Hematopoietic multipotent progenitor cell treated with erythropoietin and hydrocortisone succinate and interleukin-3 and kit ligand, for 6 days (in vitro differentiated cells): ENCODE results near the gene IQCK.
A peak's percentile ranks its signal among the peaks of the same experiment; 100 is the strongest.

Experiments
- DNase-seq: peaks from one replicate; pipeline ENCODE4 v3.0.0-alpha.2; 2015

The IQCK gene

DNA sequence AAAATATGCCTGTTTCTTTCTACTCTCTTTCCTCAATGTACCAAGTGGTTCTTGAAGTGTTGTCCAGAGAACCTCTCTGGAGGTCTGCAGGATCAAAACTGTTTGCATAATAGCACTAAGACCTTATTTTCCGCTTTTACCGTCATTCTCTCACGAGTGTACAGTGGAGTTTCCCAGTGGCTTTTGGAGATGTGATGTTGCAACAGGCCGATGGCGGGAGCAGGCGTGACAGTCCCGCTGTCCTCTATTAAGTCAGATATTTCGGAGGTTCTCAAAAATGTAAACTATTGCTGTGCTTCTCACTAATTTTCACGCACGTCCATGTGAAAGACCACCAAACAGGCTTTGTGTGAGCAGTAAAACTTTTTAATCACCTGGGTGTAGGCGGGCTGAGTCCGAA, 174.8 kb downstream of the IQCK start:
- no peak for DNase-seq

GRCh38 chr16:19894586-19894985, 176.5 kb downstream of the IQCK start:
- no peak for DNase-seq

DNA sequence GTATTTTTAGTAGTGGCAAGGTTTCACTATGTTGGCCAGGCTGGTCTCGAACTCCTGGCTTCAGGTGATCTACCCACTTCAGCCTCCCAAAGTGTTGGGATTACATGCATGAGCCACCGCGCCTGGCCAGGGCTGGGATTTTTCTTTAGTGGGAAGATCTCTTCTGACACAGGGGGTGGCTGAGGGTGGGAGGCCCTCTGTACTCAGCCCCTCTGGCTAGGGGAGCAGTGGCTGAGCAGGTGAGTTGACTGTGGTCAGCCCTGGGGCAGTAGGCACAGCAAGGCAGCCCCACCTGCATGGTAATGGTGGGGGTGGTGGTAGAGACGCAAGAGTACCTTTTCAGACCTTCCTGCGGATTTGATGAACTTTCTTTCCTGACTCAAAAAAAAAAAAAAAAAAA, 178.9 kb downstream of the IQCK start:
- DNase-seq, result no peak

DNA sequence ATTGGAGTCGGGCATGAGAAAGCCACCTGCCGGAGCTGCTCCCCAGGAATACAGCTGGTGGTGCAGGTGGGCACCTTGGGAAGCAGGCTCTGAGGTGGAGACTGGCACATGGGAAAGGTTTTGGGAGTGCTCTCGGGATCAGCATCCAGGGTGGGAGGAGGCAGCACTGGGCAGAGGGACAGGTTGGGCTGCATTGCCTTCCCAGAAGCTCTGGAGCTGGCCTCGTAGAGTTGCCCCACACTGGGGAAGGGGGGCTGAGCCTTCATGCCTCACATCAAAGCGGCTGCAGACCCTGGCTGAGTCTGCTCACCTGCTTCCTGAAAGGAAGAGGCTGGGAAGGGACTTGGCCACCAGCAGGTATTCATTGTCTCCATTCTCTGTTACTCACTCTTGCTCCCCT, 180.1 kb downstream of the IQCK start:
- DNase-seq, result no peak

GRCh38 chr16:19898924-19899604, 181.0 kb downstream of the IQCK start:
- DNase-seq, result peak; percentile 73

DNA sequence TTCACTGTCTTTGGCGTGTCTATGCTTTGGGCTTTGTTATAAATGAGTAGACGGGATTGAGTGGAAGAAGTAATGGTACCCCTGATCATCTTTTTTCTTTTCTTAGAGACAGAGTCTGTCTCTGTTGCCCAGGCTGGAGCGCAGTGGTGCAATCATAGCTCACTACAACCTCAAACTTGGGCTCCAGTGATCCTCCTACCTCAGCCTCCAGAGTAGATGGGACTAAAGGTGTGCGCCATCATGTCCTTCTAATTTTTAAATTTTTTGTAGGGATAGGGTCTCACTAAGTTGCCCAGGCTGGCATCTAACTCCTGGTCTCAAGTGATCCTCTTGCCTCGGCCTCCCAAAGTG, 181.5 kb downstream of the IQCK start:
- DNase-seq, result no peak

DNA sequence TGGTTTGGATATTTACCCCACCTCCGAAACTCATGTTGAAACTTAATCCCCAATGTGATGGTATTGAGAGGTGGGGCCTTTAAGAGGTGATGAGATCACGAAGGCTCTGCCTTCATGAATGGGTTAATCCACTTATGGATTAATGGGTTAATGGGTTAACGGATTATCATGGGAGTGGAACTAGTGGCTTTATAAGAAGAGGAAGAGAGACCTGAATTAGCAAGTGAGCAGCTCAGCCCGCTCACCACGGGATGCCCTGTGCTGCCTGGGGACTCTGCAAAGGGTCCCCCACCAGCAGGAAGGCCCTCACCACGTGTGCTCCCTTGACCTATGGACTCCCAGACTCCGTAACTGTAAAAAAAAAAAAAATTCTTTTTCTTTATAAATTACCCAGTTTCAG, 183.1 kb downstream of the IQCK start:
- DNase-seq, result no peak

DNA sequence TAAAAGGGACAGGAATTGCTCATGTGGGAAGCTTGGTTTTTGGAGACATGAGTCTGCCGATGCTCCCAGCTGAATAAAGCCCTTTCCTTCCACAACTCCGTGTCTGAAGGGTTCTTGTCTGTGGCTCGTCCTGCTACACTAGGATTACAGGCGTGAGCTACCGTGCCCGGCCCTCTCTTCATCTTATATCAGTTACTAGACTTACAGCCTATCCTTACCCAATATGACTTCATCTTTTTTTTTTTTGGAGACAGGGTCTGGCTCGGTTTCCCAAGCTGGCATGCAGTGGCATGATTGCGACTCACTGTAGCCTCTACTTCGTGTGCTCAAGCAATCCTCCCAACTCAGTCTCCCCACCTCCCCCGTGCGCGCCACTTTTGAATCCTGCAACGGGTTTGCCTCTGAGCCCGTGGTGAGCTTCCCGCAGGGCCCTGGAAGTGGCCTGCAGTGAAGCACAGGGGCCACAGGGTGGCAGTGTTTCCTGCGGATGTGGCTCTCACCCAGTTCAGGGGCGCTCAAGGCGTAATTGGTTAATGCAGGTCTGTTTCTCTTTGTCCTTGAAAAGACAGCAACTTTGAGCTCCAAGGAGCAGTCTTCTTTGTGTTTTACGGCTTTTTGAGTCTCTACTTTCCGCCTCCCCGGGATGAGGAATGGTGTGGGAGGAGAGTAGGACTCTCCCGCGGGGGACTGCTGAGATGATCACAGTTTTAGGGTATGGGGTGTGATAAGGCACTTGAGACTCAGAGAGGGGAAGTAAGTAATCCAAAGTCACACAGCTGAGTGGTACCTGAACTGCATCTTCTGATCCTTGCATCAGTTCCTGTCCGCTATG, 189.3 kb downstream of the IQCK start:
- DNase-seq, result peak; percentile 84
